Measurements from ENCODE around the gene TLE3. TPM values are rescaled to one million over a fixed set of nuclear protein-coding genes. Genes with fewer than 3 reads are reported as not detected.

Gene TLE3
- total RNA-seq, 1 donor from 2014 or later, result 45.4 TPM

GRCh38 chr15:70119911-70120508 is 22.3 kb upstream of the TLE3 start:
- Histone ChIP-seq H3K79me2 (ENCODE audit: insufficient read depth, low read length) (no peaks in the 10 kb centered on the region), H3K4me1 (ENCODE audit: insufficient read depth, low read length) (peaks cover 2% of the 10 kb centered on the region), H3K4me2 (ENCODE audit: low read length) (no peak overlapping the region), H3K36me3 (ENCODE audit: insufficient read depth, low read length) (no peaks in the 10 kb centered on the region), H3K4me3 (ENCODE audit: insufficient read depth, low read depth, low read length) (no peak overlapping the region), H3K9me3 (ENCODE audit: insufficient read depth, low read depth, low read length) (no peaks in the 10 kb centered on the region), H2AFZ (ENCODE audit: low read depth, low read length) (no peak overlapping the region), H4K20me1 (ENCODE audit: insufficient read depth, low read length) (no peaks in the 10 kb centered on the region), H3K27me3 (ENCODE audit: insufficient read depth, low read length) (peaks cover 27% of the 10 kb centered on the region), H3K27ac (ENCODE audit: low read depth, low read length) (no peak overlapping the region), H3K9ac (ENCODE audit: low read length) (no peak overlapping the region)
- Mint-ChIP-seq H3K4me1 (ENCODE audit: low read depth, unreplicated experiment) (peaks cover 7% of the 10 kb centered on the region), H3K36me3 (ENCODE audit: low read depth, unreplicated experiment) (no peaks in the 10 kb centered on the region), H3K27me3 (ENCODE audit: low read depth, unreplicated experiment) (peaks cover 79% of the 10 kb centered on the region), H3K4me3 (ENCODE audit: unreplicated experiment) (no peak overlapping the region), H3K27ac (ENCODE audit: unreplicated experiment) (no peak overlapping the region), H3K9me3 (ENCODE audit: unreplicated experiment) (peaks cover 2% of the 10 kb centered on the region)
- no peak for TF ChIP-seq EZH2 (IDR thresholded peaks at IDR 0.05; ENCODE audit: insufficient read depth, low read length)
- TF ChIP-seq, protein P1, sequence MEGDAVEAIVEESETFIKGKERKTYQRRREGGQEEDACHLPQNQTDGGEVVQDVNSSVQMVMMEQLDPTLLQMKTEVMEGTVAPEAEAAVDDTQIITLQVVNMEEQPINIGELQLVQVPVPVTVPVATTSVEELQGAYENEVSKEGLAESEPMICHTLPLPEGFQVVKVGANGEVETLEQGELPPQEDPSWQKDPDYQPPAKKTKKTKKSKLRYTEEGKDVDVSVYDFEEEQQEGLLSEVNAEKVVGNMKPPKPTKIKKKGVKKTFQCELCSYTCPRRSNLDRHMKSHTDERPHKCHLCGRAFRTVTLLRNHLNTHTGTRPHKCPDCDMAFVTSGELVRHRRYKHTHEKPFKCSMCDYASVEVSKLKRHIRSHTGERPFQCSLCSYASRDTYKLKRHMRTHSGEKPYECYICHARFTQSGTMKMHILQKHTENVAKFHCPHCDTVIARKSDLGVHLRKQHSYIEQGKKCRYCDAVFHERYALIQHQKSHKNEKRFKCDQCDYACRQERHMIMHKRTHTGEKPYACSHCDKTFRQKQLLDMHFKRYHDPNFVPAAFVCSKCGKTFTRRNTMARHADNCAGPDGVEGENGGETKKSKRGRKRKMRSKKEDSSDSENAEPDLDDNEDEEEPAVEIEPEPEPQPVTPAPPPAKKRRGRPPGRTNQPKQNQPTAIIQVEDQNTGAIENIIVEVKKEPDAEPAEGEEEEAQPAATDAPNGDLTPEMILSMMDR (IDR thresholded peaks at IDR 0.05; ENCODE audit: insufficient read depth, low read depth, low read length), result no peak
- DNase-seq (ENCODE audit: low read depth), result no peak
- no peak for FAIRE-seq

GRCh38 chr15:70118599-70118998 is 20.9 kb upstream of the TLE3 start:
- Histone ChIP-seq H3K4me3 (ENCODE audit: insufficient read depth, low read depth, low read length) (no peak overlapping the region), H3K9me3 (ENCODE audit: insufficient read depth, low read depth, low read length) (no peaks in the 10 kb centered on the region), H3K4me2 (ENCODE audit: low read length) (no peak overlapping the region), H3K27me3 (ENCODE audit: insufficient read depth, low read length) (peaks cover 16% of the 10 kb centered on the region), H3K4me1 (ENCODE audit: insufficient read depth, low read length) (peaks cover 9% of the 10 kb centered on the region), H3K9ac (ENCODE audit: low read length) (no peak overlapping the region), H3K27ac (ENCODE audit: low read depth, low read length) (no peak overlapping the region), H3K36me3 (ENCODE audit: insufficient read depth, low read length) (no peaks in the 10 kb centered on the region), H2AFZ (ENCODE audit: low read depth, low read length) (no peak overlapping the region), H4K20me1 (ENCODE audit: insufficient read depth, low read length) (no peaks in the 10 kb centered on the region), H3K79me2 (ENCODE audit: insufficient read depth, low read length) (no peaks in the 10 kb centered on the region)
- FAIRE-seq (no peak), DNase-seq (ENCODE audit: low read depth) (no peak)
- peaks cover 18% of the 10 kb centered on the region for H3K4me1 Mint-ChIP-seq (ENCODE audit: low read depth, unreplicated experiment)
- H3K4me3 Mint-ChIP-seq (ENCODE audit: unreplicated experiment), result no peak overlapping the region
- H3K36me3 Mint-ChIP-seq (ENCODE audit: low read depth, unreplicated experiment), result no peaks in the 10 kb centered on the region
- peaks cover 71% of the 10 kb centered on the region for H3K27me3 Mint-ChIP-seq (ENCODE audit: low read depth, unreplicated experiment)
- H3K9me3 Mint-ChIP-seq (ENCODE audit: unreplicated experiment), result no peaks in the 10 kb centered on the region
- TF ChIP-seq EZH2 (IDR thresholded peaks at IDR 0.05; ENCODE audit: insufficient read depth, low read length), result no peak
- TF ChIP-seq, protein P1 (IDR thresholded peaks at IDR 0.05; ENCODE audit: insufficient read depth, low read depth, low read length), result no peak
- H3K27ac Mint-ChIP-seq (ENCODE audit: unreplicated experiment), result no peak overlapping the region

- no peak overlapping the region for H3K27ac ChIP-seq (ENCODE audit: low read depth, low read length)
- Mint-ChIP-seq H3K27me3 (ENCODE audit: low read depth, unreplicated experiment) (peaks cover 54% of the 10 kb centered on the region), H3K4me1 (ENCODE audit: low read depth, unreplicated experiment) (peaks cover 22% of the 10 kb centered on the region), H3K36me3 (ENCODE audit: low read depth, unreplicated experiment) (no peaks in the 10 kb centered on the region), H3K27ac (ENCODE audit: unreplicated experiment) (no peak overlapping the region), H3K4me3 (ENCODE audit: unreplicated experiment) (no peak overlapping the region), H3K9me3 (ENCODE audit: unreplicated experiment) (no peaks in the 10 kb centered on the region)
- H3K9ac ChIP-seq (ENCODE audit: low read length), result no peak overlapping the region
- no peak for TF ChIP-seq EZH2 (IDR thresholded peaks at IDR 0.05; ENCODE audit: insufficient read depth, low read length)
- TF ChIP-seq, protein P1 (IDR thresholded peaks at IDR 0.05; ENCODE audit: insufficient read depth, low read depth, low read length), result no peak
- H3K79me2 ChIP-seq (ENCODE audit: insufficient read depth, low read length), result no peaks in the 10 kb centered on the region
- no peaks in the 10 kb centered on the region for H3K36me3 ChIP-seq (ENCODE audit: insufficient read depth, low read length)
- no peak for DNase-seq (ENCODE audit: low read depth)
- H2AFZ ChIP-seq (ENCODE audit: low read depth, low read length), result no peak overlapping the region
- no peak overlapping the region for H3K4me2 ChIP-seq (ENCODE audit: low read length)
- H3K27me3 ChIP-seq (ENCODE audit: insufficient read depth, low read length), result peaks cover 16% of the 10 kb centered on the region
- H3K4me3 ChIP-seq (ENCODE audit: insufficient read depth, low read depth, low read length), result no peak overlapping the region
- no peaks in the 10 kb centered on the region for H3K9me3 ChIP-seq (ENCODE audit: insufficient read depth, low read depth, low read length)
- no peaks in the 10 kb centered on the region for H4K20me1 ChIP-seq (ENCODE audit: insufficient read depth, low read length)
- peaks cover 13% of the 10 kb centered on the region for H3K4me1 ChIP-seq (ENCODE audit: insufficient read depth, low read length)
- FAIRE-seq, result no peak
Observed at GRCh38 chr15:70116317-70116716, 18.6 kb upstream of the TLE3 start.

All from astrocyte (in vitro differentiated cells and primary cell).